ENCODE data around the gene HS3ST6. TPM values are rescaled to one million over a fixed set of nuclear protein-coding genes. Genes with fewer than 3 reads are reported as not detected.
A peak's percentile ranks its signal among the peaks of the same experiment; 100 is the strongest.
"Not testable (repeated sequence)": the region's sequence is repeated elsewhere in the genome, so short reads cannot be mapped to it uniquely, and the experiment has no call there.

The HS3ST6 gene
- total and polyA plus RNA-seq, 2 donors: 0.38 to 1.3 TPM

DNA sequence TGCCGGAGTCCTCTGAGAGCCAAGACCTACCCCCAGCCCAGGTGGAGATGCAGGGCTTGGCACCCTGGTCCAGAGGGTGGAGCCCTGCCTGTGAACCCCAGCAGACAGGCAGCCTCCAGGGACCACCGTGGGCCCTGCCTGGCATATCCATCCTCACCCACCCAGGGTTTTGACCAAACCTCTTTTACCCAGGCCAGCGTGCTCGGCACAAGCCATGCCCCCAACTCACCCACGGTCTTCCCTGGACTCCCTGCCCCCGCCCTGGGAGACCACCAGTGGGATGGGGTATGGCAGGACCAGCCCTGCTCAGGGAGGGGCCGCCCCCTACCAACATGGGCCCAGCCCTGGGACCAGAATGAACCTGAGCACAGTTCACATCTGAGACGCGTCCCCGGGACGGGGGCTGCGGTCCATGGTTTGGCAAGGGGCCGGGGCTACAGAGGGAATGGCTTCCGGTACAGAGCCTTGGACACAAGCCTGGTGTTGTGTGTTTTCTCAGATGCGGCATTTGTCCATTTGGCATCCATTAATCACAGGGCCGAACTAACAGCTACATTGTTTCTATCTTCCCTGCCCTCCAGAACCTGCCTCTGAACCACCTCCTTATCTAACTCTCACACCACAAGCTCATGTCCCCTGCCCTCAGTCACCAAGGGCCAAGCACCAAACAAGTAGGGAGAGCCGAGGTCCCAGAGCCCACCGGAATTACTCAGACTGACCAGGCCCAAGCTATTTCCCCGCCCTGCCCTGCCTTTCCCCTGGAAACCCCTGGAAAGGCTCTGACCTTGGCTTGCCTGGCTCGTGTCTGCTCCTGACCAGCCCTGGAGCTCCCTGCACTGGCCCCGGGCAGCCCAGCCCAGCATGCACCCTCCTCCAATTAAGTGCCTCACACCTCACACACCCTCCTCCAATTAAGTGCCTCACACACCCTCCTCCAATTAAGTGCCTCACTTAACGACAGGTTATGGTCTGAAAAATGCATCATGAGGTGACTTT lies 14.1 kb downstream of the HS3ST6 start:
- 86% methylated on average over 22 of the region's 22 CpGs for WGBS
- peaks cover 7 to 77% of the 10 kb centered on the region in 2 donors for H3K27me3 ChIP-seq (ENCODE audit: control insufficient read depth in 2 of 2, insufficient read depth in 1 of 2, low read length in 1 of 2)
- H3K27ac ChIP-seq (ENCODE audit: low read depth in 1 of 2, low read length in 1 of 2): no peak overlapping the region
- peaks cover 0 to 5% of the 10 kb centered on the region in 2 donors for H3K9me3 ChIP-seq (ENCODE audit: control insufficient read depth in 2 of 2, insufficient read depth in 1 of 2, low read length in 1 of 2)
- no peak overlapping the region for H3K4me3 ChIP-seq (ENCODE audit: low read length in 2 of 2)
- H3K36me3 ChIP-seq (ENCODE audit: control insufficient read depth in 2 of 2, insufficient read depth in 2 of 2, low read length in 1 of 2): no peaks in the 10 kb centered on the region
- no peak for DNase-seq (ENCODE audit: low read depth in 6 of 9, low spot score in 9 of 9)
- H3K4me1 ChIP-seq (ENCODE audit: control insufficient read depth in 2 of 2, insufficient read depth in 2 of 2, low read length in 2 of 2): no peaks in the 10 kb centered on the region

DNA sequence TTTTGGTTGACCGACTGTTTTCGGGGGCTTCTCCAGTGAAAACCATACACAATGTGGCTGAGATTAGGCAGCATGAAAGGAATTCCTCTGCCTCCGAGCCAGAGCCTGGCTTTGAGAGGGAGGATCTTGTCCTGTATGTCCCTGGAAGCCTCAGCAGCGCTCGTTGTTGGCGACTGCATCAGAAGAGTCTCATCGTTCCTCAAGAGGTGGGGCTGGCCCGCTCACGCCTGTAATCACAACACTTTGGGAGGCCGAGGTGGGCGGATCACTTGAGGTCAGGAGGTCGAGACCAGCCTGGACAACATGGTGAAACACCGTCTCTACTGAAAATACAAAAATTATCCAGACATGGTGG lies 15.0 kb downstream of the HS3ST6 start:
- Histone ChIP-seq H3K4me1 (ENCODE audit: control insufficient read depth in 2 of 2, insufficient read depth in 2 of 2, low read length in 2 of 2) (no peaks in the 10 kb centered on the region), H3K27me3 (ENCODE audit: control insufficient read depth in 2 of 2, insufficient read depth in 1 of 2, low read length in 1 of 2) (peaks cover 3 to 74% of the 10 kb centered on the region in 2 donors), H3K36me3 (ENCODE audit: control insufficient read depth in 2 of 2, insufficient read depth in 2 of 2, low read length in 1 of 2) (no peaks in the 10 kb centered on the region), H3K9me3 (ENCODE audit: control insufficient read depth in 2 of 2, insufficient read depth in 1 of 2, low read length in 1 of 2) (peaks cover 0 to 5% of the 10 kb centered on the region in 2 donors), H3K27ac (ENCODE audit: low read depth in 1 of 2, low read length in 1 of 2) (no peak overlapping the region), H3K4me3 (ENCODE audit: low read length in 2 of 2) (no peak overlapping the region)
- WGBS: 79% methylated on average over 13 of the region's 13 CpGs
- no peak for DNase-seq (ENCODE audit: low read depth in 6 of 9, low spot score in 9 of 9)

DNA sequence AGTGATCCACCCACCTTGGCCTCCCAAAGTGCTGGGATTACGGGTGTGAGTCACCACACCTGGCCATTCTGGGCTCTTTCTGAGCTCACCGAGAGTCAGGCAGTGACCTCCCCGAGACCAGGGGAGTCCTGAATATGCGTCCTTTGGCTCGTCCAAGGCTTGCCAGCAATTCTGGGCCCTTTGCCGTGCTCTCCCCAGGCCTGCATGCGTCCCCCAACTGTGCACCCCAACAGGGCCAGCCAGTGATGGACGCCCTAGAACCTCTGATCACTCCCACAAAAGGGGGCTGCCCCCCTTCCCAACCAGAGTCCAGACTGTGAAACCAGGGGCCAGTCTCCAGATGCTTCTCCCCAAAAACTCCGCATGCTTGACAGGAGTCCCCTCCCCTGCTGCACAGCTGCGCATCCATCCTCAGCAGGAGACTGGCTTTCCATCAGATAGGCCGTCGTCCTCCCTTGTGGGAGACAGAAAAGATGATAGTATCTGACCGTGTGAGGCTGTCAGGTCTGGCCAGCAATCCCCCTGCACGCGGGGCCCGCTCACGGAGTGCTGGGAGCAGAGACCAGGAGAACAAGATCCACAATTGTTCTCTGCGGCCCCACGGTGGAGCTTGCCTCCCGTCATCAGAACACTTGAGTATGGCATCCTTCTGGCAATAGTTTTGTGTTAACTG lies 15.5 kb downstream of the HS3ST6 start:
- Histone ChIP-seq H3K4me1 (ENCODE audit: control insufficient read depth in 2 of 2, insufficient read depth in 2 of 2, low read length in 2 of 2) (no peaks in the 10 kb centered on the region), H3K9me3 (ENCODE audit: control insufficient read depth in 2 of 2, insufficient read depth in 1 of 2, low read length in 1 of 2) (peaks cover 0 to 5% of the 10 kb centered on the region in 2 donors), H3K4me3 (ENCODE audit: low read length in 2 of 2) (no peak overlapping the region), H3K27me3 (ENCODE audit: control insufficient read depth in 2 of 2, insufficient read depth in 1 of 2, low read length in 1 of 2) (peaks cover 3 to 69% of the 10 kb centered on the region in 2 donors), H3K36me3 (ENCODE audit: control insufficient read depth in 2 of 2, insufficient read depth in 2 of 2, low read length in 1 of 2) (no peaks in the 10 kb centered on the region), H3K27ac (ENCODE audit: low read depth in 1 of 2, low read length in 1 of 2) (no peak overlapping the region)
- WGBS: 88% methylated on average over 20 of the region's 20 CpGs
- no peak for DNase-seq (ENCODE audit: low read depth in 6 of 9, low spot score in 9 of 9)

DNA sequence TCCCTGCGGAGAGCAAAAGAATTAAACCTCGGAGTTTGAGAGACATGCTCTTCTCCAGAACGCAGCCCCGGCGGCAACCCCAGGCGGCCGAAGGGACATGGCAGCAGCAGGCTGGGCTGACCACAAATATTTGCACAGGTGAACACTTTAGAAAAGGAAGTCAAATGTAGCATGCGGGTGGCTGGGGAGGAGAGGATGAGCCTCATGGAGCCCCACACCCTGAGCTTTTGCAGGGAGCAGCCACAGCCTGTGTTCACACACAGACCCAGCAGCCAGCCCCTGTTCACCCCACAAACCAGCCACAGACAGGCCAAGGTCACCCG lies 17.8 kb downstream of the HS3ST6 start:
- no peaks in the 10 kb centered on the region for H3K36me3 ChIP-seq (ENCODE audit: control insufficient read depth in 2 of 2, insufficient read depth in 2 of 2, low read length in 1 of 2)
- no peak overlapping the region for H3K27ac ChIP-seq (ENCODE audit: low read depth in 1 of 2, low read length in 1 of 2)
- peaks cover 0 to 9% of the 10 kb centered on the region in 2 donors for H3K4me1 ChIP-seq (ENCODE audit: control insufficient read depth in 2 of 2, insufficient read depth in 2 of 2, low read length in 2 of 2)
- H3K9me3 ChIP-seq (ENCODE audit: control insufficient read depth in 2 of 2, insufficient read depth in 1 of 2, low read length in 1 of 2): no peaks in the 10 kb centered on the region
- WGBS: 86% methylated on average over 9 of the region's 9 CpGs
- DNase-seq (ENCODE audit: low read depth in 6 of 9, low spot score in 9 of 9): no peak
- H3K27me3 ChIP-seq (ENCODE audit: control insufficient read depth in 2 of 2, insufficient read depth in 1 of 2, low read length in 1 of 2): peaks cover 0 to 46% of the 10 kb centered on the region in 2 donors
- H3K4me3 ChIP-seq (ENCODE audit: low read length in 2 of 2): no peak overlapping the region

GRCh38 chr16:1899641-1900451 lies 18.4 kb downstream of the HS3ST6 start:
- WGBS: 93% methylated on average over 16 of the region's 16 CpGs
- Histone ChIP-seq H3K4me3 (ENCODE audit: low read length in 2 of 2) (no peak overlapping the region), H3K4me1 (ENCODE audit: control insufficient read depth in 2 of 2, insufficient read depth in 2 of 2, low read length in 2 of 2) (peaks cover 0 to 9% of the 10 kb centered on the region in 2 donors), H3K9me3 (ENCODE audit: control insufficient read depth in 2 of 2, insufficient read depth in 1 of 2, low read length in 1 of 2) (no peaks in the 10 kb centered on the region), H3K27ac (ENCODE audit: low read depth in 1 of 2, low read length in 1 of 2) (no peak overlapping the region), H3K36me3 (ENCODE audit: control insufficient read depth in 2 of 2, insufficient read depth in 2 of 2, low read length in 1 of 2) (no peaks in the 10 kb centered on the region), H3K27me3 (ENCODE audit: control insufficient read depth in 2 of 2, insufficient read depth in 1 of 2, low read length in 1 of 2) (peaks cover 0 to 41% of the 10 kb centered on the region in 2 donors)
- no peak for DNase-seq (ENCODE audit: low read depth in 6 of 9, low spot score in 9 of 9)

GRCh38 chr16:1897692-1898091 lies 20.5 kb downstream of the HS3ST6 start:
- DNase-seq (ENCODE audit: low read depth in 6 of 9, low spot score in 9 of 9); H3K36me3 ChIP-seq (ENCODE audit: control insufficient read depth in 2 of 2, insufficient read depth in 2 of 2, low read length in 1 of 2); H3K27ac ChIP-seq (ENCODE audit: low read depth in 1 of 2, low read length in 1 of 2); H3K9me3 ChIP-seq (ENCODE audit: control insufficient read depth in 2 of 2, insufficient read depth in 1 of 2, low read length in 1 of 2); H3K4me3 ChIP-seq (ENCODE audit: low read length in 2 of 2): not testable (repeated sequence)
- Histone ChIP-seq H3K4me1 (ENCODE audit: control insufficient read depth in 2 of 2, insufficient read depth in 2 of 2, low read length in 2 of 2) (peaks cover 4 to 25% of the 10 kb centered on the region in 2 donors), H3K27me3 (ENCODE audit: control insufficient read depth in 2 of 2, insufficient read depth in 1 of 2, low read length in 1 of 2) (peaks cover 0 to 20% of the 10 kb centered on the region in 2 donors)
- WGBS: 94% methylated on average over 2 of the region's 2 CpGs

DNA sequence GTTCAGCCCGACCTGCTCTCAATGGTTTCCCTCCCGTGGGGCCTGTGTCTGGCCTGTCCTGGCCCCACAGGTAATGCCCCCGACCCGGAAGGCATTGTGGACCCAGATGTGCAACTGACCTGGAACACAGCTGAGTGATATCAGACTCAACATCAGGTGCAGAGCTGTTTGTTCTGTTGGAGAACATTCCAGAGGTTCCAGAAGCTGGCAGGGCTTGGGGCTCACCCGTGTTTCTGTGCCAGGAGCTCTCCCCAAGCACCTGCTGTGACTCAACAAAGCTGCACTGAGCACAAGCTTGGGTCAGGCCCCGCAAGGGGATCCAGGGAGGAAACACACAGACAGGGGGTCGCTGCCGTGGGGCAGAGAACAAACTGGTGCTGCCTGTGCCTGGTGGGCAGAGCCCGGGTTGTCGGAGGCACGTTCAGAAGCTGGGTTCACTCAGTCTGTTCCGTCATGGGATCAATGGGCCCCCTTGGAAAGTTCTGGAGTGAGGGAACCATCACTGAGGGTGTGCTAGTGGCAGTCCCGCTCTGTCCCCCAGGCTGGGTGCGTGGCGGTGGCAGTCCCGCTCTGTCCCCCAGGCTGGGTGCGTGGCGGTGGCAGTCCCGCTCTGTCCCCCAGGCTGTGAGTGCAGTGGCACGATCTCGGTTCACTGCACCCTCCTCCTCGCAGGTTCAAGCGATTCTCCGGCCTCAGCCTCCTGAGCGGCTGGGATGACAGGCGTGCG lies 22.1 kb downstream of the HS3ST6 start:
- H3K36me3 ChIP-seq (ENCODE audit: control insufficient read depth in 2 of 2, insufficient read depth in 2 of 2, low read length in 1 of 2): no peaks in the 10 kb centered on the region
- H3K4me1 ChIP-seq (ENCODE audit: control insufficient read depth in 2 of 2, insufficient read depth in 2 of 2, low read length in 2 of 2): peaks cover 4 to 31% of the 10 kb centered on the region in 2 donors
- H3K27me3 ChIP-seq (ENCODE audit: control insufficient read depth in 2 of 2, insufficient read depth in 1 of 2, low read length in 1 of 2): peaks cover 0 to 17% of the 10 kb centered on the region in 2 donors
- peak overlapping the region in 1 of 2 donors; percentile 44 for H3K27ac ChIP-seq (ENCODE audit: low read depth in 1 of 2, low read length in 1 of 2)
- H3K9me3 ChIP-seq (ENCODE audit: control insufficient read depth in 2 of 2, insufficient read depth in 1 of 2, low read length in 1 of 2): no peaks in the 10 kb centered on the region
- DNase-seq (ENCODE audit: low read depth in 6 of 9, low spot score in 9 of 9): peak in 1 of 9 donors; percentile 18
- 86% methylated on average over 27 of the region's 27 CpGs for WGBS
- no peak overlapping the region for H3K4me3 ChIP-seq (ENCODE audit: low read length in 2 of 2)

- Histone ChIP-seq H3K4me3 (ENCODE audit: low read length in 2 of 2) (no peak overlapping the region), H3K4me1 (ENCODE audit: control insufficient read depth in 2 of 2, insufficient read depth in 2 of 2, low read length in 2 of 2) (peaks cover 4 to 31% of the 10 kb centered on the region in 2 donors), H3K9me3 (ENCODE audit: control insufficient read depth in 2 of 2, insufficient read depth in 1 of 2, low read length in 1 of 2) (no peaks in the 10 kb centered on the region), H3K27ac (ENCODE audit: low read depth in 1 of 2, low read length in 1 of 2) (no peak overlapping the region), H3K36me3 (ENCODE audit: control insufficient read depth in 2 of 2, insufficient read depth in 2 of 2, low read length in 1 of 2) (no peaks in the 10 kb centered on the region), H3K27me3 (ENCODE audit: control insufficient read depth in 2 of 2, insufficient read depth in 1 of 2, low read length in 1 of 2) (peaks cover 0 to 14% of the 10 kb centered on the region in 2 donors)
- DNase-seq (ENCODE audit: low read depth in 6 of 9, low spot score in 9 of 9): no peak
- WGBS: 96% methylated on average over 5 of the region's 5 CpGs
Measured at GRCh38 chr16:1895068-1895467, 23.1 kb downstream of the HS3ST6 start.

All from thymus (tissue), 11 donors.